IPS-18c (cell line): ENCODE results near the gene FGFR1OP2.

ENCODE experiments used
- H3K4me3 ChIP-seq: 2 replicates; pipeline ENCODE4 v1.7.0; 2013; ENCODE audit warnings: low read depth, mild to moderate bottlenecking, low read length, moderate library complexity; ENCODE audit not compliant: insufficient read depth
- H3K9me3 ChIP-seq: one replicate; pipeline ENCODE4 v1.6.1; 2013; ENCODE audit warnings: mild to moderate bottlenecking, low read length, moderate library complexity; ENCODE audit not compliant: control insufficient read depth, insufficient read depth

The FGFR1OP2 gene

DNA sequence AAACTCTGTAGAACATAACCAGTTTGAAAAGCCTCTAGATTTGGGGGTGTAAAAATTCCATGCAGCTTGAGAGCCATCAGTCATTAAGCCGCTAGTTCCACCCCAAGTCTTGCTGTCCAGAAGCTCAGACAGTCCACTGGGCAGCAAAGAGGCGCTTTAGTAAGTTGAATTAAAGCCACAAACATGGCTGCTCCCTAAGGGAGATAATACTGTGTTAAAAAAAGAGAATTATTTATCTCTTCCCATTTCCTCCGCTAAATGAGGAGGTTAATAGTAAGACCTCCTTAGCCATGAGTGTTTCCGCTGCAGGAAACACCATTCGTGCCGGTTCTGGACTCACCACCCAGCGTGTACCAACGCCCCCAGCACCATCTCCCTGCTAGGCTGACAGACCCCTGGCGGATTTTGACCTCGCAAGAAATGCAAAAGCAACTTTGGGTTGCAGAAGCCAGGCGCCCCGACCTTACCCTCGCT is 75.4 kb downstream of the FGFR1OP2 start:
- peak overlapping the region; percentile 79 for H3K4me3 ChIP-seq
- H3K9me3 ChIP-seq = no peaks in the 10 kb centered on the region

- peak within 1 kb of the TSS; percentile 79 for H3K4me3 ChIP-seq
- H3K9me3 ChIP-seq = no peaks in the 10 kb centered on the region
Observed at GRCh38 chr12:27014085-27014858, 76.0 kb downstream of the FGFR1OP2 start, which contains the start of gene TM7SF3. TSS of gene TM7SF3 (minus strand) at chr12:27014384. CDS start at chr12:27014168, 216 bp downstream.

DNA sequence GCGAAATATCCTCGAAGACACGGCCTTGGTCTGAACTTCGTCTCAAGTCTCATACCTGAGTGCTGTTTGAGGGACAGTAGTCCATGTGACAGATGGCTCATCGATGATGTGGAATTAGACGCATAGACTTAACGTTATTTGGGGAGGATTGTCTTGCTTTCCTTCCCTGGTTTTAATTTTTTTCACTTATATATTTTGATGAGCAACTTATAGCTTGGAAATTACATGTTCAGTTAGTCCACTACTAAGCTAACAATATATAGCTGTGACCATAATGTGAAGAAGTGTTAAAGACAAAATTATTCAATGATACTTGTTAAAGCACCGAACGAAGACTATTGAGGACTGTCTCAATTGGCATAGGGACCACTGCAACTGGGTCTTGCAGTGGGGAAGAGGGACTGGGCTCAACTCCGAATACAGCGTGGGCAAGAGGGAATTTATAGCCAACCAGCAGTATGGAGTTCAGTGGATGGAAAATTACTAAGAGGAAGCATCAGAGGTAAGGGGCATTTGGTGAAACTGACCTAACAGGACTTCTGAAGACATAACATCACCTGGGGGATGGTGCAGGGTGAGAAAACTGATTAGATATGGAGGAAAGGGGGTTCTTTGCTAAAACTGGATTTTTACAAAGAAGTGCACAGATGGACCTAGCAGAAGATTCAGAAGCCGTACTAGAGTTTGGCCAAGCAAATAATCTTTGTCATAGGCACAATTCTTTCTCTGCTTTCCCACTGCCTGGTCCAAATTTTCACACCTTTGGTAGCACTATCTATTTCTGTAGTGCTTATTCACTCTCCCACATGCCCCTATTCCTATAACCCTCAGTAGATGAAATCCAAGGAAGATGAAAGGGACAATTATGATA is 76.8 kb downstream of the FGFR1OP2 start:
- Histone ChIP-seq H3K9me3 (no peaks in the 10 kb centered on the region), H3K4me3 (peak overlapping the region; percentile 51)

DNA sequence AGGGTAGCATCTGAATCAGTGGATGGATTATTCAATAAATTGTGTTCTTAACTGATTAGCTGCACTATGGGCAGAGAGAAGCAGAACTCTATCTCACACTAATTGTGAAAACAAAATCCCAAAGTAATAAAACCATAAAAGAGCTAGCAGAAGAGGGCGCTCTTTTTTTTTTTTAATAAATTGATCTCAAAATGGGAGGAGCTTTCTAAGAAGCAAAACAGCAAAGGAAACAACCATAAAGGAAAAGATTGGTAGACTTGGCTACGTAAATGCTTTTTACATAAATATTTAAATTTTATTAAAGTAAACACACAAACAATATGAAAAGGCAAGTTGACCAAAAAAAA is 77.4 kb downstream of the FGFR1OP2 start:
- Histone ChIP-seq H3K9me3 (peaks cover 2% of the 10 kb centered on the region), H3K4me3 (no peak overlapping the region)
